ENCODE results near the gene ARSB. TPM values are rescaled to one million over a fixed set of nuclear protein-coding genes. Genes with fewer than 3 reads are reported as not detected.

ARSB gene
- total and polyA plus RNA-seq, 10 of the 15 experiments (the other 5 are each of a cell fraction or from before 2014, with no cell fraction given) = 1.2 to 8.2 (median 6.1) TPM

- intact Hi-C loops (cut with micrococcal nuclease; ENCODE audit: unreplicated experiment) (loop anchor here (10.0 kb wide), 1 partner anchor 54 kb away; no protein-coding TSS in a partner anchor), in situ Hi-C loops (cut with MboI) (no loop called here)
- no peak overlapping the region for H3K4me3 ChIP-seq
- 91% methylated on average over 8 of the region's 8 CpGs for WGBS (ENCODE audit: insufficient coverage, insufficient replicate concordance, low lambda C conversion rate, missing lambda C conversion rate)
- no peaks in the 10 kb centered on the region for H3K27me3 ChIP-seq (replicated peaks in 1 of 2; ENCODE audit: control insufficient read depth in 2 of 2, insufficient read depth in 2 of 2, low read length in 1 of 2)
- ATAC-seq = no peak
- no peak overlapping the region for H3K4me2 ChIP-seq (ENCODE audit: control insufficient read depth, insufficient read depth)
- H3K9ac ChIP-seq (ENCODE audit: control insufficient read depth, insufficient read depth, low read length) = no peak overlapping the region
- no peak for DNase-seq (ENCODE audit: low read depth, low spot score)
- H3K27ac ChIP-seq (ENCODE audit: control insufficient read depth, insufficient read depth) = no peak overlapping the region
- no peaks in the 10 kb centered on the region for H3K79me2 ChIP-seq (ENCODE audit: control insufficient read depth, insufficient read depth, low read length)
- ChIA-PET CTCF (interaction anchor here (1.1 to 1.4 kb wide), 3 partner anchors 10 to 363 kb away, joined by 3 to 4 read pairs (median 4); no protein-coding TSS in a partner anchor), SMC1A (ENCODE audit: uncharacterized antibody, unreplicated experiment) (interaction anchor here (0.6 to 1.4 kb wide), 6 partner anchors 10 to 133 kb away, joined by 3 to 6 read pairs (median 3); no protein-coding TSS in a partner anchor), POLR2A (no interaction called here), RAD21 (ENCODE audit: unreplicated experiment) (no interaction called here)
- no peaks in the 10 kb centered on the region for H4K20me1 ChIP-seq (ENCODE audit: control insufficient read depth, insufficient read depth)
- no peak for TF ChIP-seq EP300 (IDR thresholded peaks at IDR 0.05; ENCODE audit: borderline replicate concordance in 1 of 2, control insufficient read depth in 1 of 2, low read depth in 2 of 2, low read length in 2 of 2)
- TF ChIP-seq BRCA1 (IDR thresholded peaks at IDR 0.05; ENCODE audit: low read depth, low read length) = no peak
- no peak for TF ChIP-seq RCOR1 (conservative IDR thresholded peaks at IDR 0.05; ENCODE audit: low read depth, low read length)
- no peak for TF ChIP-seq TCF7 (IDR thresholded peaks at IDR 0.05; ENCODE audit: borderline replicate concordance)
- no peak for TF ChIP-seq SMARCA5 (IDR thresholded peaks at IDR 0.05)
- TF ChIP-seq ZZZ3 (IDR thresholded peaks at IDR 0.05; ENCODE audit: control insufficient read depth, insufficient read length, low read depth) = no peak
- no TSS peak for BruUV-seq (replicated peaks)
- no peak for FAIRE-seq
- no peaks in the 10 kb centered on the region; the same call in 2 of the 3 replicates for H3K9me3 ChIP-seq (replicated peaks; ENCODE audit: control insufficient read depth, insufficient read depth, low read length)
- no peaks in the 10 kb centered on the region for H3K36me3 ChIP-seq (ENCODE audit: control insufficient read depth in 2 of 2, insufficient read depth in 2 of 2, low read length in 1 of 2)
- H3K4me1 ChIP-seq (ENCODE audit: control insufficient read depth, insufficient read depth, low read length) = peaks cover 2% of the 10 kb centered on the region; the same call in 1 of the 2 replicates
- no peak overlapping the region for H2AFZ ChIP-seq (ENCODE audit: control insufficient read depth, low read depth, low read length)
Observed at GRCh38 chr5:78830528-78831046, 154.5 kb downstream of the ARSB start.

Data from GM12878 (cell line).